CD14-positive monocyte (primary cell): ENCODE results near the gene HPCAL4. TPM values are rescaled to one million over a fixed set of nuclear protein-coding genes. Genes with fewer than 3 reads are reported as not detected.

Experiments
- DNase-seq, 3 donors: peaks; one replicate each; pipeline ENCODE4 v3.0.0-alpha.2; 2011 to 2022
- H2AFZ ChIP-seq: 2 replicates; pipeline ENCODE4 v1.6.0; 2012; ENCODE audit warnings: mild to moderate bottlenecking, low read depth, low read length, inconsistent platforms; ENCODE audit not compliant: insufficient read depth, poor library complexity, severe bottlenecking
- H3K27ac ChIP-seq, 2 donors: 1 replicate in 1 of 2; 2 replicates in 1 of 2; pipeline ENCODE4 v1.5.1; 2012 to 2013; ENCODE audit warnings: low read length in 2 of 2, control low read depth in 1 of 2, inconsistent platforms in 1 of 2, low read depth in 1 of 2, mild to moderate bottlenecking in 1 of 2
- H3K27me3 ChIP-seq, 2 donors: one replicate each; pipeline versions ENCODE4 v1.6.0 to v1.6.1; 2011 to 2013; ENCODE audit warnings: low read length in 2 of 2; ENCODE audit not compliant: control insufficient read depth in 2 of 2, insufficient read depth in 2 of 2
- H3K36me3 ChIP-seq, 2 donors: replicated peaks in 1 of 2; 1 replicate in 1 of 2; 2 replicates in 1 of 2; pipeline versions ENCODE4 v1.5.1 to v1.6.1; 2012 to 2013; ENCODE audit warnings: low read length in 2 of 2, control low read depth in 1 of 2, inconsistent platforms in 1 of 2, mild to moderate bottlenecking in 1 of 2; ENCODE audit not compliant: insufficient read depth in 2 of 2, control insufficient read depth in 1 of 2
- H3K4me1 ChIP-seq, 2 donors: 1 replicate in 1 of 2; 2 replicates in 1 of 2; pipeline versions ENCODE4 v1.5.1 to v1.6.1; 2012 to 2013; ENCODE audit warnings: low read length in 2 of 2, control low read depth in 1 of 2, inconsistent platforms in 1 of 2, mild to moderate bottlenecking in 1 of 2, moderate library complexity in 1 of 2; ENCODE audit not compliant: insufficient read depth in 2 of 2, control insufficient read depth in 1 of 2
- H3K4me2 ChIP-seq: replicated peaks from 2 replicates; pipeline ENCODE3; 2012; ENCODE audit warnings: low read length, moderate library complexity, mild to moderate bottlenecking; ENCODE audit not compliant: poor library complexity, severe bottlenecking; ENCODE audit errors: extremely low read depth
- H3K4me3 ChIP-seq, 3 experiments: fragments of 200-600 bp in 1 of 3; sonication (generic) in 1 of 3; replicated peaks in 1 of 3; 1 replicate in 2 of 3; 2 replicates in 1 of 3; pipeline ENCODE4 v1.5.1; 2011 to 2013; ENCODE audit warnings: low read length in 3 of 3, mild to moderate bottlenecking in 3 of 3, control low read depth in 2 of 3, low read depth in 2 of 3, inconsistent platforms in 1 of 3, moderate library complexity in 1 of 3
- H3K79me2 ChIP-seq: 2 replicates; pipeline ENCODE4 v1.6.0; 2012; ENCODE audit warnings: mild to moderate bottlenecking, control low read depth, inconsistent platforms, low read length, moderate library complexity; ENCODE audit not compliant: insufficient read depth
- H3K9ac ChIP-seq: 2 replicates; pipeline ENCODE4 v1.6.0; 2017; ENCODE audit warnings: low read length, mild to moderate bottlenecking; ENCODE audit not compliant: insufficient read depth, poor library complexity, severe bottlenecking
- H3K9me3 ChIP-seq, 2 donors: replicated peaks in 1 of 2; 1 replicate in 1 of 2; 2 replicates in 1 of 2; pipeline versions ENCODE4 v1.5.1 to v1.6.1; 2012 to 2013; ENCODE audit warnings: low read length in 2 of 2, control low read depth in 1 of 2; ENCODE audit not compliant: control insufficient read depth in 1 of 2, insufficient read depth in 1 of 2
- H4K20me1 ChIP-seq: 2 replicates; pipeline ENCODE4 v1.6.0; 2012; ENCODE audit warnings: mild to moderate bottlenecking, low read length, control low read depth, moderate library complexity; ENCODE audit not compliant: insufficient read depth
- H3K27ac Mint-ChIP-seq, 7 donors: one replicate each; pipeline ENCODE4 v1.8.0; 2020; ENCODE audit warnings: mild to moderate bottlenecking in 7 of 7, mixed read lengths in 7 of 7, moderate library complexity in 6 of 7, inconsistent platforms in 2 of 7
- H3K27me3 Mint-ChIP-seq, 3 donors: one replicate each; pipeline ENCODE4 v1.8.0; 2021 to 2022; ENCODE audit warnings: low read depth in 3 of 3, mild to moderate bottlenecking in 3 of 3, mixed read lengths in 3 of 3, moderate library complexity in 3 of 3, inconsistent platforms in 1 of 3
- H3K36me3 Mint-ChIP-seq, 2 donors: one replicate each; pipeline ENCODE4 v1.8.0; 2020; ENCODE audit warnings: mixed read lengths in 2 of 2, inconsistent platforms in 1 of 2, mild to moderate bottlenecking in 1 of 2
- H3K4me1 Mint-ChIP-seq: one replicate; pipeline ENCODE4 v1.8.0; 2020; ENCODE audit warnings: mild to moderate bottlenecking, mixed read lengths
- H3K4me3 Mint-ChIP-seq, 2 donors: one replicate each; pipeline ENCODE4 v1.8.0; 2020; ENCODE audit warnings: mild to moderate bottlenecking in 2 of 2, mixed read lengths in 2 of 2, moderate library complexity in 1 of 2
- H3K9me3 Mint-ChIP-seq, 7 donors: one replicate each; pipeline ENCODE4 v1.8.0; 2020 to 2022; ENCODE audit warnings: mixed read lengths in 7 of 7, mild to moderate bottlenecking in 6 of 7, moderate library complexity in 6 of 7, inconsistent platforms in 2 of 7
- WGBS: methylation state at CpG from one replicate; pipeline ENCODE4 v1.1.5; 2013; ENCODE audit warnings: missing lambda C conversion rate; ENCODE audit not compliant: insufficient coverage; 5-methylcytosine and 5-hydroxymethylcytosine counted together
- intact Hi-C, 2 donors: fragments of 100-400 bp; cut with micrococcal nuclease; formaldehyde crosslinking; loops; one replicate each; pipeline versions ENCODE4 v1.15.0 to v1.15.1; 2023
- polyA plus RNA-seq, 3 donors: library from polyadenylated mRNA; depleted of rRNA in 1 of 3; unstranded in 2 of 3; stranded (reverse) in 1 of 3; fragments of 300-500 nt in 2 of 3; fragments of >200 nt in 1 of 3; fragmentation: Illumina TruSeq in 2 of 3; gene quantifications; 1 replicate in 2 of 3; 2 replicates in 1 of 3; pipeline ENCODE4 v1.2.3, GENCODE V29; 2012 to 2021
- TF ChIP-seq, protein P1 (sequence below): fragments of 200-600 bp; IDR thresholded peaks from one replicate; pipeline ENCODE4 v1.8.0; 2022; ENCODE audit warnings: antibody characterized with exemption, mild to moderate bottlenecking

Gene HPCAL4
- polyA plus RNA-seq, 3 donors = 0.03 to 0.05 TPM; not detected in 1

DNA sequence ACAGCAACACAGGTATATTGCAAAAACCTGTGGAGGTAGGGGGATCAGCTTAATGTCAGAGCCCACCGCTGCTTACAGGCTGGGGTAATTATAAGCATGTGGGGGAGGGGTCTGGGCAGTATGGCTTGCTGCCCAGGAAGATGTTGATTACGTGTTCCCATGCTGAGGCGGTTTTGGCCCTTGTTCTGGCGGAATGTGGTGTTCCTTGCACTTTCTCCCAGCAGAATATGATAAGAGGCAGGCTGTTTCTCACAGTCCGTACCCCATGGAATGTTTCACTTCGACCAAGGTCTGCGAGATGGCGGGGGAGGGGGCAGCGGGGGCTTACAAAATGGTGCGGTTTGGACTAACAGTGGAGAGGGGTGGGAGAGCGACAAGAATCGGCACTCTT, 9.8 kb upstream of the HPCAL4 start:
- no peak for DNase-seq
- intact Hi-C loops = no loop called here
- Histone ChIP-seq H3K27ac (no peak overlapping the region), H3K36me3 (no peaks in the 10 kb centered on the region), H3K4me2 (no peak overlapping the region), H3K9me3 (no peaks in the 10 kb centered on the region), H2AFZ (no peak overlapping the region), H4K20me1 (no peaks in the 10 kb centered on the region), H3K4me3 (no peak overlapping the region), H3K79me2 (no peaks in the 10 kb centered on the region), H3K4me1 (no peaks in the 10 kb centered on the region), H3K9ac (no peak overlapping the region), H3K27me3 (peaks cover 9 to 20% of the 10 kb centered on the region in 2 donors)
- Mint-ChIP-seq H3K27ac (peak overlapping the region in 1 of 7 donors; percentile 42), H3K9me3 (peaks cover 0 to 2% (median 0%) of the 10 kb centered on the region in 7 donors), H3K4me1 (peaks cover 11% of the 10 kb centered on the region), H3K4me3 (no peak overlapping the region), H3K36me3 (no peaks in the 10 kb centered on the region), H3K27me3 (peaks cover 13 to 29% (median 22%) of the 10 kb centered on the region in 3 donors)
- TF ChIP-seq, protein P1, sequence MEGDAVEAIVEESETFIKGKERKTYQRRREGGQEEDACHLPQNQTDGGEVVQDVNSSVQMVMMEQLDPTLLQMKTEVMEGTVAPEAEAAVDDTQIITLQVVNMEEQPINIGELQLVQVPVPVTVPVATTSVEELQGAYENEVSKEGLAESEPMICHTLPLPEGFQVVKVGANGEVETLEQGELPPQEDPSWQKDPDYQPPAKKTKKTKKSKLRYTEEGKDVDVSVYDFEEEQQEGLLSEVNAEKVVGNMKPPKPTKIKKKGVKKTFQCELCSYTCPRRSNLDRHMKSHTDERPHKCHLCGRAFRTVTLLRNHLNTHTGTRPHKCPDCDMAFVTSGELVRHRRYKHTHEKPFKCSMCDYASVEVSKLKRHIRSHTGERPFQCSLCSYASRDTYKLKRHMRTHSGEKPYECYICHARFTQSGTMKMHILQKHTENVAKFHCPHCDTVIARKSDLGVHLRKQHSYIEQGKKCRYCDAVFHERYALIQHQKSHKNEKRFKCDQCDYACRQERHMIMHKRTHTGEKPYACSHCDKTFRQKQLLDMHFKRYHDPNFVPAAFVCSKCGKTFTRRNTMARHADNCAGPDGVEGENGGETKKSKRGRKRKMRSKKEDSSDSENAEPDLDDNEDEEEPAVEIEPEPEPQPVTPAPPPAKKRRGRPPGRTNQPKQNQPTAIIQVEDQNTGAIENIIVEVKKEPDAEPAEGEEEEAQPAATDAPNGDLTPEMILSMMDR = no peak
- WGBS = 59% methylated on average over 4 of the region's 12 CpGs

DNA sequence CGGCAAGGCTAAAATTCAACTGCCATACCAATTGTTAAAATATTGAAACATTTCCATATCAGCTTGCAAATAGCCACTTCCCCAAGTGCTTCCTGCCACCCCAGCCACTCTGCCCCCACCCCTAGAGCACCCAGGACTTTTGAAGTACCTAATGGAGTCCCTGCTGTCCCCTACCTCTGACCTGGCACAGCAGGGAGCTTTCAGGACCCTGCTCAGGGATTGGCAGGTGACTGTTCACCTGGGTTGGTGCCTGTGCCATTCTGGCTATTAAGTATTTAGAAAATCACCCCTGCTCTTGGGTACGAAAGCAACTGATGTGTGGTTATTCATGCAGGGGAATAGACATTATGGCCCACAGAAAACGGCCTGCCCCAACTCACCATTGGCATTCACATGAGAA, 9.1 kb upstream of the HPCAL4 start:
- H3K4me1 ChIP-seq = no peaks in the 10 kb centered on the region
- no peak overlapping the region for H3K27ac ChIP-seq
- DNase-seq = no peak
- H3K36me3 Mint-ChIP-seq = no peaks in the 10 kb centered on the region
- H3K27me3 Mint-ChIP-seq = peaks cover 20 to 35% (median 23%) of the 10 kb centered on the region in 3 donors
- H2AFZ ChIP-seq = peak overlapping the region; percentile 21
- H3K4me1 Mint-ChIP-seq = peaks cover 9% of the 10 kb centered on the region
- no peaks in the 10 kb centered on the region for H4K20me1 ChIP-seq
- no peaks in the 10 kb centered on the region for H3K36me3 ChIP-seq
- no peak overlapping the region for H3K4me2 ChIP-seq
- no peaks in the 10 kb centered on the region for H3K79me2 ChIP-seq
- H3K4me3 Mint-ChIP-seq = no peak overlapping the region
- intact Hi-C loops = no loop called here
- H3K9ac ChIP-seq = no peak overlapping the region
- peaks cover 0 to 2% (median 0%) of the 10 kb centered on the region in 7 donors for H3K9me3 Mint-ChIP-seq
- H3K27me3 ChIP-seq = peaks cover 9 to 24% of the 10 kb centered on the region in 2 donors
- 50% methylated on average over 1 of the region's 3 CpGs for WGBS
- H3K27ac Mint-ChIP-seq = no peak overlapping the region
- H3K4me3 ChIP-seq = no peak overlapping the region
- TF ChIP-seq, protein P1 = no peak
- no peaks in the 10 kb centered on the region for H3K9me3 ChIP-seq
